ENCODE measurements around the gene SPN. TPM values are rescaled to one million over a fixed set of nuclear protein-coding genes. Genes with fewer than 3 reads are reported as not detected.

SPN gene
- total RNA-seq, 4 donors from 2014 or later: 1.2 to 2.3 (median 2.0) TPM; not detected in 1

GRCh38 chr16:29697391-29697790 lies 34.3 kb downstream of the SPN start:
- H3K4me1 ChIP-seq: peaks cover 0 to 5% (median 0%) of the 10 kb centered on the region in 3 donors
- WGBS, 2 donors (ENCODE audit: low coverage in 1 of 2): 100% methylated on average over 1 of the region's 7 CpGs; no CpG with 5 or more reads in 1 of the 2 donors
- H3K36me3 ChIP-seq: no peaks in the 10 kb centered on the region
- H3K27ac ChIP-seq: no peak overlapping the region
- H3K9me3 ChIP-seq: no peaks in the 10 kb centered on the region
- no peaks in the 10 kb centered on the region for H3K27me3 ChIP-seq
- TF ChIP-seq POLR2AphosphoS5 (IDR thresholded peaks at IDR 0.05) (no peak), EP300 (IDR thresholded peaks at IDR 0.05) (no peak), POLR2A (IDR thresholded peaks at IDR 0.05) (no peak), CTCF (IDR thresholded peaks at IDR 0.05) (no peak)
- no peak overlapping the region for H3K4me3 ChIP-seq
- no peak for ATAC-seq

GRCh38 chr16:29698042-29698441 lies 35.0 kb downstream of the SPN start:
- WGBS, 2 donors (ENCODE audit: low coverage in 1 of 2): 56% methylated on average over 2 of the region's 2 CpGs; no CpG with 5 or more reads in 1 of the 2 donors
- ATAC-seq: no peak
- Histone ChIP-seq H3K9me3 (no peaks in the 10 kb centered on the region), H3K27ac (no peak overlapping the region), H3K36me3 (no peaks in the 10 kb centered on the region), H3K4me3 (no peak overlapping the region), H3K27me3 (no peaks in the 10 kb centered on the region), H3K4me1 (peaks cover 0 to 5% (median 0%) of the 10 kb centered on the region in 3 donors)
- no peak for TF ChIP-seq POLR2AphosphoS5 (IDR thresholded peaks at IDR 0.05)
- no peak for TF ChIP-seq EP300 (IDR thresholded peaks at IDR 0.05)
- TF ChIP-seq CTCF (IDR thresholded peaks at IDR 0.05): no peak
- no peak for TF ChIP-seq POLR2A (IDR thresholded peaks at IDR 0.05)

DNA sequence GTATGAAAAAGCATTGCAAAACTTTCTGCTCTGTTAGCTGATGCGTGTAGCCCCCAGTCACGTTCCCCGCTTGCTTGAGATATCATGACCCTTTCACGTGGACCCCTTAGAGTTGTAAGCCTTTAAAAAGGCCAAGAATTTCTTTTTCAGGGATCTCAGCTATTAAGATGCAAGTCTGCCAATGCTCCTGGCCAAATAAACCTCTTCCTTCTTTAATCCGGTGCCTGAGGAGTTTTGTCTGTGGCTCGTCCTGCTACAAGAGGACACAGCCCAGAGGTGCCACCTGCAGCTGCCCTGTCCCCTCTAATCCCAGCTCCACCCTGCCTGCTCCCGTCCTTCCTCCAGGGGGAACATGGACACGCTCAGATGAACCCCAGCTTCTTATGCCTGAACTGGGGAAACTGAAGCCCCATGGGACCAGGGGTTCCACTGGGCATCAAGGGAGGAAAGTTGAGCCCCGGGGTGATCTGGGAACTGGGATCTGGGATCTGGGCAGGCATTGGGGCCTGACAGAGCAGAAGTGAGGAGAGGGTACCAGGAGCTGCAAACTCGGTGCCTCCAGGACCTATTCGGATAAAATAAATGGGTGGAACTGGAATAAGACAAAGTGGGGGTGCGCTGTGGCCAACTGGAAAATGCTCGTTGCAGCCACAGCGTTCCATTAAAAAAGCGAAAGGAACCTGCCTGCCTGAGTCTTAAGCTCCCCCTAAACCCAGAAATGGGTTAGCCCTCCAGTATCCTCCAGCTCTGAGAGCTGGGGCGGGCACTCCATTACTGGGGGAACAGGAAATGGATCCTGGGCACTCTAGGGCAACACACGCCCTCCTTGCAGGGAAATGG lies 35.7 kb downstream of the SPN start:
- H3K27me3 ChIP-seq: no peaks in the 10 kb centered on the region
- no peak overlapping the region for H3K4me3 ChIP-seq
- no peak for ATAC-seq
- WGBS, 2 donors (ENCODE audit: low coverage in 1 of 2): 86 to 91% methylated on average over 4 to 11 of the region's 17 CpGs
- no peak overlapping the region for H3K27ac ChIP-seq
- TF ChIP-seq CTCF (IDR thresholded peaks at IDR 0.05): no peak
- no peak for TF ChIP-seq EP300 (IDR thresholded peaks at IDR 0.05)
- TF ChIP-seq POLR2A (IDR thresholded peaks at IDR 0.05): no peak
- TF ChIP-seq POLR2AphosphoS5 (IDR thresholded peaks at IDR 0.05): no peak
- H3K4me1 ChIP-seq: peaks cover 0 to 5% (median 0%) of the 10 kb centered on the region in 3 donors
- no peaks in the 10 kb centered on the region for H3K36me3 ChIP-seq
- H3K9me3 ChIP-seq: no peaks in the 10 kb centered on the region

GRCh38 chr16:29699324-29700219 lies 36.5 kb downstream of the SPN start:
- ATAC-seq: no peak
- H3K4me3 ChIP-seq: no peak overlapping the region

More at GRCh38 chr16:29699324-29700219, 36.5 kb downstream of the SPN start:
- H3K9me3 ChIP-seq: no peaks in the 10 kb centered on the region
- WGBS, 2 donors (ENCODE audit: low coverage in 1 of 2): 63 to 69% methylated on average over 5 to 10 of the region's 11 CpGs
- peaks cover 0 to 5% (median 0%) of the 10 kb centered on the region in 3 donors for H3K4me1 ChIP-seq
- no peak overlapping the region for H3K27ac ChIP-seq
- H3K27me3 ChIP-seq: no peaks in the 10 kb centered on the region
- H3K36me3 ChIP-seq: no peaks in the 10 kb centered on the region
- TF ChIP-seq EP300 (IDR thresholded peaks at IDR 0.05): no peak
- no peak for TF ChIP-seq CTCF (IDR thresholded peaks at IDR 0.05)
- TF ChIP-seq POLR2A (IDR thresholded peaks at IDR 0.05): no peak
- TF ChIP-seq POLR2AphosphoS5 (IDR thresholded peaks at IDR 0.05): no peak
